A673 (cell line): Measurements from ENCODE around the gene MAPK8IP3. TPM values are rescaled to one million over a fixed set of nuclear protein-coding genes. Genes with fewer than 3 reads are reported as not detected.

Experiments used
- BruUV-seq: library from RNA; stranded (reverse); fragments of 400-500 nt; replicated peaks from 2 replicates; lab custom pipeline; 2021; lab: Mats Ljungman, UMichigan
- CTCF ChIA-PET: fragments of 300-600 bp; sonication (Branson Sonifier 250); formaldehyde crosslinking; loops from one replicate; lab custom pipeline; 2022; ENCODE audit warnings: antibody characterized with exemption; lab: Charles Lee
- POLR2A ChIA-PET: fragments of 300-600 bp; sonication (Branson Sonifier 250); formaldehyde crosslinking; loops from one replicate; lab custom pipeline; 2022; ENCODE audit warnings: antibody characterized with exemption; ENCODE audit not compliant: low non-redundant PET; lab: Charles Lee
- DNase-seq: peaks from one replicate; pipeline ENCODE4 v3.0.0-alpha.2; 2015; ENCODE audit warnings: low spot score
- H3K27ac ChIP-seq: fragments of 200-600 bp; sonication (generic); 2 replicates; pipeline ENCODE4 v1.5.1; 2016; ENCODE audit warnings: mixed run types, low read depth, mild to moderate bottlenecking, mixed read lengths, antibody characterized with exemption, low read length; ENCODE audit not compliant: poor library complexity, severe bottlenecking
- H3K27me3 ChIP-seq: fragments of 200-600 bp; sonication (generic); replicated peaks from 2 replicates; pipeline ENCODE4 v1.6.1; 2017; ENCODE audit warnings: mixed run types, low read depth, mild to moderate bottlenecking, mixed read lengths, antibody characterized with exemption, low read length; ENCODE audit not compliant: insufficient read depth, poor library complexity
- H3K36me3 ChIP-seq: fragments of 200-600 bp; sonication (generic); 2 replicates; pipeline ENCODE4 v1.6.1; 2016; ENCODE audit warnings: mixed run types, mild to moderate bottlenecking, mixed read lengths, antibody characterized with exemption, low read length; ENCODE audit not compliant: insufficient read depth, poor library complexity, severe bottlenecking
- H3K4me1 ChIP-seq: fragments of 200-600 bp; sonication (generic); 2 replicates; pipeline ENCODE4 v1.6.1; 2017; ENCODE audit warnings: mixed run types, mild to moderate bottlenecking, mixed read lengths, antibody characterized with exemption, low read length; ENCODE audit not compliant: insufficient read depth, poor library complexity, severe bottlenecking
- H3K4me3 ChIP-seq: fragments of 200-600 bp; sonication (generic); 2 replicates; pipeline ENCODE4 v1.5.1; 2016; ENCODE audit warnings: low read depth, mixed run types, mild to moderate bottlenecking, mixed read lengths, low read length; ENCODE audit not compliant: poor library complexity, severe bottlenecking
- H3K9me3 ChIP-seq: fragments of 200-600 bp; sonication (generic); 2 replicates; pipeline ENCODE4 v1.6.1; 2016; ENCODE audit warnings: mixed run types, low read depth, mild to moderate bottlenecking, mixed read lengths, antibody characterized with exemption, low read length; ENCODE audit not compliant: poor library complexity, severe bottlenecking
- CTCF ChIP-seq: fragments of 300-800, 200-600 bp; sonication (generic); conservative IDR thresholded peaks from 2 replicates; pipeline ENCODE4 v1.5.1; 2017; ENCODE audit warnings: low read depth, mild to moderate bottlenecking, antibody characterized with exemption, low read length, moderate library complexity, mixed read lengths
- EZH2 ChIP-seq: fragments of 200-600 bp; sonication (generic); IDR thresholded peaks from 2 replicates; pipeline ENCODE4 v1.6.1; 2017; ENCODE audit warnings: borderline replicate concordance, low read depth, mild to moderate bottlenecking, mixed read lengths, antibody characterized with exemption, low read length; ENCODE audit not compliant: poor library complexity, severe bottlenecking
- intact Hi-C: fragments of 100-400 bp; cut with micrococcal nuclease; formaldehyde crosslinking; loops from one replicate; pipeline ENCODE4 v1.10.0; 2022; ENCODE audit not compliant: unreplicated experiment
- total RNA-seq: library from RNA; stranded (reverse); gene quantifications from 2 replicates; pipeline ENCODE4 v1.2.3, GENCODE V29; 2021

The MAPK8IP3 gene
- total RNA-seq, 1 experiment from 2014 or later, result 69.2 TPM

DNA sequence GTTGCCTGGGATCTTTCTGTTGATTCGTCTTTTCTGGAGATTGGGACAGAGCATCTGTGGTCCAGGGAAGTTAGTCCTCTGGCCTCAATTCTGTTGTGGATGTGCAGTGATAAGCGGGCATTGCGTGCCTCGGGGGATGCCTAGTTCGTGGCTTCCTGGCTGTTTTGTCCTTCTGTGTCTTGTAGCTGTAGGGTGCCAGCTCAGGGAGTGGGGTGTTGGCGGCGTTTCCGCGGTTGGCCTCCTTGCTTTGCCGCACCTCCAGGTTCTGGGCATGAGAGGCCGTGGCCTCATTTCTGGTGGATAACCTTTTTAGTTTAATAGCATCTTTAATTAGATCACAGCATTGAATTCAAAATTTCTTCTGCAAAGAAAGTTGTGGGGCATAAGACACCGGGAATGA is 29.3 kb upstream of the MAPK8IP3 start:
- ChIA-PET CTCF (no interaction called here), POLR2A (no interaction called here)
- Histone ChIP-seq H3K9me3 (no peaks in the 10 kb centered on the region), H3K27ac (no peak overlapping the region), H3K27me3 (no peaks in the 10 kb centered on the region), H3K4me3 (no peak overlapping the region), H3K4me1 (peaks cover 18% of the 10 kb centered on the region), H3K36me3 (peaks cover 28% of the 10 kb centered on the region)
- BruUV-seq, result no TSS peak
- TF ChIP-seq CTCF (no peak), EZH2 (no peak)
- intact Hi-C loops, result no loop called here
- DNase-seq, result no peak

- DNase-seq, result no peak
- no TSS peak for BruUV-seq
- peak overlapping the region; percentile 87 for H3K4me3 ChIP-seq
- no peaks in the 10 kb centered on the region for H3K27me3 ChIP-seq
- TF ChIP-seq EZH2 (no peak), CTCF (no peak)
- peaks cover 18% of the 10 kb centered on the region for H3K4me1 ChIP-seq
- intact Hi-C loops, result no loop called here
- no peaks in the 10 kb centered on the region for H3K9me3 ChIP-seq
- H3K36me3 ChIP-seq, result peaks cover 22% of the 10 kb centered on the region
- peak overlapping the region; percentile 23 for H3K27ac ChIP-seq
- ChIA-PET CTCF (interaction anchor here (0.5 kb wide), 1 partner anchor 297 kb away, joined by 4 read pairs; no protein-coding TSS in a partner anchor), POLR2A (no interaction called here)
Observed at GRCh38 chr16:1677339-1677738, 28.7 kb upstream of the MAPK8IP3 start.

GRCh38 chr16:1677942-1678499 is 28.0 kb upstream of the MAPK8IP3 start, which contains the start of gene JPT2:
Gene JPT2, plus strand, starts transcription at chr16:1678279. Its CDS starts 34 bp downstream, at chr16:1678313.
- no peaks in the 10 kb centered on the region for H3K27me3 ChIP-seq
- H3K9me3 ChIP-seq, result no peaks in the 10 kb centered on the region
- BruUV-seq, result no TSS peak
- intact Hi-C loops, result no loop called here
- peaks cover 18% of the 10 kb centered on the region for H3K4me1 ChIP-seq
- ChIA-PET CTCF (interaction anchor here (0.5 to 1.4 kb wide), 2 partner anchors 28 to 298 kb away, joined by 4 to 6 read pairs; partner anchors contain the start of gene MAPK8IP3), POLR2A (interaction anchor here (0.6 to 1.0 kb wide), 5 partner anchors 13 to 520 kb away, joined by 3 to 12 read pairs (median 9); no protein-coding TSS in a partner anchor)
- DNase-seq, result peak; percentile 99
- H3K36me3 ChIP-seq, result peaks cover 19% of the 10 kb centered on the region
- H3K4me3 ChIP-seq, result peak within 1 kb of the TSS; percentile 87
- TF ChIP-seq EZH2 (no peak), CTCF (no peak)
- H3K27ac ChIP-seq, result peak within 1 kb of the TSS; percentile 90
